Measurements from ENCODE around the gene ETFA. TPM values are rescaled to one million over a fixed set of nuclear protein-coding genes. Genes with fewer than 3 reads are reported as not detected.
"Not testable (repeated sequence)": the region's sequence is repeated elsewhere in the genome, so short reads cannot be mapped to it uniquely, and the experiment has no call there.

The ETFA gene
- total RNA-seq, 3 donors from 2014 or later (not counting 1 experiment from before 2014, with no cell fraction given), result 71.9 to 93.1 (median 79.8) TPM

- Mint-ChIP-seq H3K36me3 (no peaks in the 10 kb centered on the region), H3K27ac (no peak overlapping the region), H3K27me3 (ENCODE audit: low read depth in 2 of 2) (no peaks in the 10 kb centered on the region), H3K9me3 (no peaks in the 10 kb centered on the region), H3K4me3 (no peak overlapping the region), H3K4me1 (peaks cover 5 to 17% of the 10 kb centered on the region in 2 donors)
- Histone ChIP-seq H3K9me3 (ENCODE audit: control insufficient read depth, insufficient read depth, low read length) (no peaks in the 10 kb centered on the region), H3K27ac (ENCODE audit: low read length) (no peak overlapping the region), H3K4me3 (ENCODE audit: low read length) (no peak overlapping the region), H3K4me1 (ENCODE audit: control insufficient read depth, insufficient read depth, low read length) (no peaks in the 10 kb centered on the region), H3K27me3 (ENCODE audit: control insufficient read depth, insufficient read depth, low read length) (no peaks in the 10 kb centered on the region), H3K36me3 (ENCODE audit: control insufficient read depth, insufficient read depth, low read length) (peaks cover 41% of the 10 kb centered on the region)
- ATAC-seq, result no peak
- intact Hi-C loops (cut with micrococcal nuclease), result no loop called here
- no peak for TF ChIP-seq CTCF (IDR thresholded peaks at IDR 0.05)
- 96% methylated on average over 4 of the region's 6 CpGs for WGBS (ENCODE audit: insufficient coverage)
- no peak for DNase-seq
Measured at GRCh38 chr15:76270876-76271275, 40.4 kb downstream of the ETFA start.

- Mint-ChIP-seq H3K4me3 (no peak overlapping the region), H3K27ac (no peak overlapping the region), H3K27me3 (ENCODE audit: low read depth in 2 of 2) (no peaks in the 10 kb centered on the region), H3K36me3 (peaks cover 29% of the 10 kb centered on the region), H3K9me3 (peaks cover 4 to 8% of the 10 kb centered on the region in 2 donors), H3K4me1 (peaks cover 5 to 17% of the 10 kb centered on the region in 2 donors)
- no peaks in the 10 kb centered on the region for H3K4me1 ChIP-seq (ENCODE audit: control insufficient read depth, insufficient read depth, low read length)
- peaks cover 47% of the 10 kb centered on the region for H3K36me3 ChIP-seq (ENCODE audit: control insufficient read depth, insufficient read depth, low read length)
- H3K9me3 ChIP-seq (ENCODE audit: control insufficient read depth, insufficient read depth, low read length), result peaks cover 18% of the 10 kb centered on the region
- intact Hi-C loops (cut with micrococcal nuclease), result no loop called here
- H3K27me3 ChIP-seq (ENCODE audit: control insufficient read depth, insufficient read depth, low read length), result no peaks in the 10 kb centered on the region
- WGBS (ENCODE audit: insufficient coverage), result 97% methylated on average over 5 of the region's 6 CpGs
- no peak overlapping the region for H3K27ac ChIP-seq (ENCODE audit: low read length)
- no peak for DNase-seq
- no peak for ATAC-seq
- no peak overlapping the region for H3K4me3 ChIP-seq (ENCODE audit: low read length)
- no peak for TF ChIP-seq CTCF (IDR thresholded peaks at IDR 0.05)
Measured at GRCh38 chr15:76267077-76267476, 44.2 kb downstream of the ETFA start.

GRCh38 chr15:76265769-76266168 is 45.5 kb downstream of the ETFA start:
- no CpG with 5 or more reads among the region's 2 CpGs for WGBS (ENCODE audit: insufficient coverage)
- H3K27me3 Mint-ChIP-seq (ENCODE audit: low read depth in 2 of 2); H3K27ac ChIP-seq (ENCODE audit: low read length); H3K9me3 Mint-ChIP-seq; H3K4me3 Mint-ChIP-seq; DNase-seq; H3K4me3 ChIP-seq (ENCODE audit: low read length); H3K27me3 ChIP-seq (ENCODE audit: control insufficient read depth, insufficient read depth, low read length); intact Hi-C loops (cut with micrococcal nuclease); ATAC-seq; H3K4me1 ChIP-seq (ENCODE audit: control insufficient read depth, insufficient read depth, low read length); H3K27ac Mint-ChIP-seq: not testable (repeated sequence)
- peaks cover 33% of the 10 kb centered on the region for H3K36me3 Mint-ChIP-seq
- peaks cover 5 to 17% of the 10 kb centered on the region in 2 donors for H3K4me1 Mint-ChIP-seq
- H3K9me3 ChIP-seq (ENCODE audit: control insufficient read depth, insufficient read depth, low read length), result peaks cover 18% of the 10 kb centered on the region
- H3K36me3 ChIP-seq (ENCODE audit: control insufficient read depth, insufficient read depth, low read length), result peaks cover 48% of the 10 kb centered on the region

GRCh38 chr15:76260246-76260938 is 50.9 kb downstream of the ETFA start:
- Histone ChIP-seq H3K27me3 (ENCODE audit: control insufficient read depth, insufficient read depth, low read length) (no peaks in the 10 kb centered on the region), H3K27ac (ENCODE audit: low read length) (no peak overlapping the region), H3K36me3 (ENCODE audit: control insufficient read depth, insufficient read depth, low read length) (peaks cover 36% of the 10 kb centered on the region), H3K4me3 (ENCODE audit: low read length) (no peak overlapping the region), H3K9me3 (ENCODE audit: control insufficient read depth, insufficient read depth, low read length) (peaks cover 18% of the 10 kb centered on the region), H3K4me1 (ENCODE audit: control insufficient read depth, insufficient read depth, low read length) (no peaks in the 10 kb centered on the region)
- DNase-seq, result no peak
- intact Hi-C loops (cut with micrococcal nuclease), result no loop called here
- Mint-ChIP-seq H3K4me3 (no peak overlapping the region), H3K9me3 (peaks cover 4 to 8% of the 10 kb centered on the region in 2 donors), H3K27ac (no peak overlapping the region), H3K4me1 (no peaks in the 10 kb centered on the region), H3K36me3 (peaks cover 33% of the 10 kb centered on the region), H3K27me3 (ENCODE audit: low read depth in 2 of 2) (no peaks in the 10 kb centered on the region)
- TF ChIP-seq CTCF (IDR thresholded peaks at IDR 0.05), result no peak
- ATAC-seq, result no peak
- 97% methylated on average over 12 of the region's 12 CpGs for WGBS (ENCODE audit: insufficient coverage)
